Muscle layer of duodenum (tissue), 2 donors: ENCODE data around the gene OR8S1.

ENCODE experiments used
- H3K27ac ChIP-seq: one replicate; pipeline ENCODE4 v1.7.0; 2013; ENCODE audit warnings: mild to moderate bottlenecking, low read length
- H3K27me3 ChIP-seq: one replicate; pipeline ENCODE4 v1.7.0; 2013; ENCODE audit warnings: low read depth, mild to moderate bottlenecking, control low read depth, low read length
- H3K36me3 ChIP-seq, 2 donors: one replicate each; pipeline ENCODE4 v1.7.0; 2013; ENCODE audit warnings: low read length in 2 of 2, control low read depth in 1 of 2, mild to moderate bottlenecking in 1 of 2; ENCODE audit not compliant: insufficient read depth in 2 of 2, control insufficient read depth in 1 of 2
- H3K4me1 ChIP-seq, 2 donors: one replicate each; pipeline ENCODE4 v1.7.0; 2013; ENCODE audit warnings: low read length in 2 of 2, mild to moderate bottlenecking in 2 of 2, control low read depth in 1 of 2, moderate library complexity in 1 of 2; ENCODE audit not compliant: insufficient read depth in 2 of 2, control insufficient read depth in 1 of 2
- H3K4me3 ChIP-seq, 2 donors: one replicate each; pipeline ENCODE4 v1.7.0; 2013; ENCODE audit warnings: low read length in 2 of 2, low read depth in 1 of 2, mild to moderate bottlenecking in 1 of 2
- H3K9me3 ChIP-seq, 2 donors: one replicate each; pipeline ENCODE4 v1.7.0; 2013; ENCODE audit warnings: low read length in 2 of 2, control low read depth in 1 of 2, mild to moderate bottlenecking in 1 of 2; ENCODE audit not compliant: control insufficient read depth in 1 of 2
- donor health status: healthy.

The OR8S1 gene

GRCh38 chr12:48557919-48558318, 32.5 kb downstream of the OR8S1 start:
- no peak overlapping the region for H3K27ac ChIP-seq
- H3K27me3 ChIP-seq: peaks cover 5% of the 10 kb centered on the region
- H3K4me1 ChIP-seq: no peaks in the 10 kb centered on the region
- H3K36me3 ChIP-seq: no peaks in the 10 kb centered on the region
- no peak overlapping the region for H3K4me3 ChIP-seq
- H3K9me3 ChIP-seq: no peaks in the 10 kb centered on the region

DNA sequence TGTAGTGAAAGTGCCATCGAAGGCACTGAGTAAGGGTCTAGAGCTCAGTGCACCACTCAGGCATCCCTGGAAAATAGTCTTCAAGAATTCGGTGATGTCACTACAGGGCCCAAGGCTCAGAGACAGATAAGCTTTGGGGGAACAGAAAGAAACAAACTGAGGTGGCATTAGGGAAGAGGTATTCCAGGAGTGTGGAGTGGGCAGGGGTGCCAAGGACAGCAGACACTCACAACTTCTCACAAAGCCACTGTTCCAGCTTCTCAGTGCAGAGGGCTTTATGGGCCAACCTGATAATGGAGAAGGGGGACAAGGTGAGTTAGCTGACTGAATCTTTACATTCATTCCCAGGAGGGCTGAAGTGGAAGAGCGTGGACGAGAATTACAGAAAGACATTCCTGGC, 42.3 kb downstream of the OR8S1 start:
- Histone ChIP-seq H3K27me3 (peaks cover 2% of the 10 kb centered on the region), H3K4me1 (no peaks in the 10 kb centered on the region), H3K4me3 (no peak overlapping the region), H3K9me3 (no peaks in the 10 kb centered on the region), H3K27ac (no peak overlapping the region), H3K36me3 (no peaks in the 10 kb centered on the region)

GRCh38 chr12:48569946-48570345, 44.5 kb downstream of the OR8S1 start, which contains the start of gene LALBA:
TSS of gene LALBA (minus strand) at chr12:48570046. CDS start at chr12:48570020, 26 bp downstream.
- Histone ChIP-seq H3K27ac (no peak within 1 kb of the TSS), H3K27me3 (no peaks in the 10 kb centered on the region), H3K9me3 (no peaks in the 10 kb centered on the region), H3K4me3 (no peak within 1 kb of the TSS), H3K4me1 (no peaks in the 10 kb centered on the region), H3K36me3 (no peaks in the 10 kb centered on the region)

DNA sequence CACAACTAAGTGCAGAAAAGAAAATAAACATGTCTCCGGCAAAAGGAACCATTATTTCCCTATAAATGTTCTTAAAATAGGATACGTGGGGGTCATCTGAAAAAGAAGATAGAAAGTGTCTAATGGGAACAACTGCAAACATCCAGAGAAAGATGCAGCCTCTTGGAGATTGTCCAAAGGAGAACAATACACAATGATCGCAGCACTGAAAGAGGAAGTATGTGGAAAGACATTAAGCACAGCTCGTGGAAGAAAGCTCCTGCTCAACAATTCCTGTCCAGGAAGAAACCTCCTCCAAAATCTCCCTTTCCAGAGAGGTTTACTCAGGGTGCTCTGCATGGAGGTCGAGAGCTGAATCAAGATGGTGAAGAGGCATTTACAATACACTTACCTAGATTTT, 46.9 kb downstream of the OR8S1 start:
- H3K4me3 ChIP-seq: no peak overlapping the region

More for the DNA sequence above, 46.9 kb downstream of the OR8S1 start:
- Histone ChIP-seq H3K27me3 (no peaks in the 10 kb centered on the region), H3K4me1 (no peaks in the 10 kb centered on the region), H3K27ac (no peak overlapping the region), H3K36me3 (no peaks in the 10 kb centered on the region), H3K9me3 (no peaks in the 10 kb centered on the region)
